ENCODE results near the gene TEX35. TPM values are rescaled to one million over a fixed set of nuclear protein-coding genes. Genes with fewer than 3 reads are reported as not detected.

The TEX35 gene
- total RNA-seq, 2 donors from 2014 or later = not detected

DNA sequence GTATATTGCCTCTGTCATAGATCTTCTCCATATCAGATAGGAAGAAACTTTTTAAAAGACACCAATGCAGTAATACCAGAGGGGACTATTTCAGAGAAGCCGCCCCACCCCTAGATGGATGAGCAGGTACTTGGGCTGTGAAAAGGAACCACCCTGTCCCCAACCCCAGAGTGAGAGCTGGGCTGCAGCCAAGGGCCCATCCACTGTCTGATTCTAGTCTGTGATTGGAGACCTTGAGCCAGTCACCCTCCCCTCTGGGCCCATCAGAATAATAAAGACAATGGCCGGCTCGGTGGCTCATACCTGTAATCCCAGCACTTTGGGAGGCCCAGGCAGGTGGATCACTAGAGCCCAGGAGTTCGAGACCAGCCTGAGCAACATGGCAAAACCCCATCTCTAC is 21.2 kb upstream of the TEX35 start:
- H3K27me3 Mint-ChIP-seq (ENCODE audit: insufficient read depth) = peaks cover 5% of the 10 kb centered on the region
- TF ChIP-seq, protein P1, sequence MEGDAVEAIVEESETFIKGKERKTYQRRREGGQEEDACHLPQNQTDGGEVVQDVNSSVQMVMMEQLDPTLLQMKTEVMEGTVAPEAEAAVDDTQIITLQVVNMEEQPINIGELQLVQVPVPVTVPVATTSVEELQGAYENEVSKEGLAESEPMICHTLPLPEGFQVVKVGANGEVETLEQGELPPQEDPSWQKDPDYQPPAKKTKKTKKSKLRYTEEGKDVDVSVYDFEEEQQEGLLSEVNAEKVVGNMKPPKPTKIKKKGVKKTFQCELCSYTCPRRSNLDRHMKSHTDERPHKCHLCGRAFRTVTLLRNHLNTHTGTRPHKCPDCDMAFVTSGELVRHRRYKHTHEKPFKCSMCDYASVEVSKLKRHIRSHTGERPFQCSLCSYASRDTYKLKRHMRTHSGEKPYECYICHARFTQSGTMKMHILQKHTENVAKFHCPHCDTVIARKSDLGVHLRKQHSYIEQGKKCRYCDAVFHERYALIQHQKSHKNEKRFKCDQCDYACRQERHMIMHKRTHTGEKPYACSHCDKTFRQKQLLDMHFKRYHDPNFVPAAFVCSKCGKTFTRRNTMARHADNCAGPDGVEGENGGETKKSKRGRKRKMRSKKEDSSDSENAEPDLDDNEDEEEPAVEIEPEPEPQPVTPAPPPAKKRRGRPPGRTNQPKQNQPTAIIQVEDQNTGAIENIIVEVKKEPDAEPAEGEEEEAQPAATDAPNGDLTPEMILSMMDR (conservative IDR thresholded peaks at IDR 0.05) = no peak
- 95 to 100% methylated on average over 3 to 4 of the region's 4 CpGs for WGBS, 2 experiments (ENCODE audit: insufficient coverage in 1 of 2, insufficient read length in 1 of 2)
- Histone ChIP-seq H3K36me3 (ENCODE audit: control insufficient read depth, insufficient read depth, low read length) (no peaks in the 10 kb centered on the region), H3K4me3 (ENCODE audit: low read length) (no peak overlapping the region), H3K27ac (ENCODE audit: low read depth, low read length) (no peak overlapping the region), H3K9ac (ENCODE audit: extremely low read depth, low read length, poor library complexity, severe bottlenecking) (no peak overlapping the region), H3K4me1 (ENCODE audit: control insufficient read depth, insufficient read depth, low read length) (peaks cover 3% of the 10 kb centered on the region), H3K27me3 (ENCODE audit: control insufficient read depth, insufficient read depth, low read length, poor library complexity, severe bottlenecking) (no peaks in the 10 kb centered on the region), H3K9me3 (ENCODE audit: control insufficient read depth, low read length) (no peaks in the 10 kb centered on the region)
- H3K27ac Mint-ChIP-seq = no peak overlapping the region
- no peaks in the 10 kb centered on the region for H3K9me3 Mint-ChIP-seq
- DNase-seq = no peak
- H3K4me1 Mint-ChIP-seq = peaks cover 14% of the 10 kb centered on the region
- H3K4me3 Mint-ChIP-seq = no peak overlapping the region
- no peaks in the 10 kb centered on the region for H3K36me3 Mint-ChIP-seq (ENCODE audit: low read depth)

- H3K27ac ChIP-seq (ENCODE audit: low read depth, low read length) = no peak overlapping the region
- no peak overlapping the region for H3K4me3 Mint-ChIP-seq
- H3K36me3 Mint-ChIP-seq (ENCODE audit: low read depth) = no peaks in the 10 kb centered on the region
- 92 to 95% methylated on average over 8 to 11 of the region's 11 CpGs for WGBS, 2 experiments (ENCODE audit: insufficient coverage in 1 of 2, insufficient read length in 1 of 2)
- peaks cover 5% of the 10 kb centered on the region for H3K27me3 Mint-ChIP-seq (ENCODE audit: insufficient read depth)
- DNase-seq = peak; percentile 38
- H3K27ac Mint-ChIP-seq = no peak overlapping the region
- no peak overlapping the region for H3K4me3 ChIP-seq (ENCODE audit: low read length)
- H3K9ac ChIP-seq (ENCODE audit: extremely low read depth, low read length, poor library complexity, severe bottlenecking) = no peak overlapping the region
- TF ChIP-seq, protein P1 (conservative IDR thresholded peaks at IDR 0.05) = no peak
- no peaks in the 10 kb centered on the region for H3K36me3 ChIP-seq (ENCODE audit: control insufficient read depth, insufficient read depth, low read length)
- H3K9me3 ChIP-seq (ENCODE audit: control insufficient read depth, low read length) = no peaks in the 10 kb centered on the region
- H3K4me1 Mint-ChIP-seq = peaks cover 20% of the 10 kb centered on the region
- no peaks in the 10 kb centered on the region for H3K9me3 Mint-ChIP-seq
- H3K4me1 ChIP-seq (ENCODE audit: control insufficient read depth, insufficient read depth, low read length) = peaks cover 4% of the 10 kb centered on the region
- H3K27me3 ChIP-seq (ENCODE audit: control insufficient read depth, insufficient read depth, low read length, poor library complexity, severe bottlenecking) = no peaks in the 10 kb centered on the region
Observed at GRCh38 chr1:178492341-178492740, 20.6 kb upstream of the TEX35 start.

- H3K4me3 ChIP-seq (ENCODE audit: low read length) = no peak overlapping the region
- peaks cover 5% of the 10 kb centered on the region for H3K27me3 Mint-ChIP-seq (ENCODE audit: insufficient read depth)
- H3K9me3 ChIP-seq (ENCODE audit: control insufficient read depth, low read length) = no peaks in the 10 kb centered on the region
- no peak overlapping the region for H3K27ac ChIP-seq (ENCODE audit: low read depth, low read length)
- no peaks in the 10 kb centered on the region for H3K27me3 ChIP-seq (ENCODE audit: control insufficient read depth, insufficient read depth, low read length, poor library complexity, severe bottlenecking)
- H3K27ac Mint-ChIP-seq = no peak overlapping the region
- TF ChIP-seq, protein P1 (conservative IDR thresholded peaks at IDR 0.05) = no peak
- peaks cover 26% of the 10 kb centered on the region for H3K4me1 Mint-ChIP-seq
- peaks cover 4% of the 10 kb centered on the region for H3K4me1 ChIP-seq (ENCODE audit: control insufficient read depth, insufficient read depth, low read length)
- peak; percentile 23 for DNase-seq
- H3K9me3 Mint-ChIP-seq = no peaks in the 10 kb centered on the region
- no peak overlapping the region for H3K4me3 Mint-ChIP-seq
- H3K36me3 Mint-ChIP-seq (ENCODE audit: low read depth) = no peaks in the 10 kb centered on the region
- no peak overlapping the region for H3K9ac ChIP-seq (ENCODE audit: extremely low read depth, low read length, poor library complexity, severe bottlenecking)
- no peaks in the 10 kb centered on the region for H3K36me3 ChIP-seq (ENCODE audit: control insufficient read depth, insufficient read depth, low read length)
- 95 to 100% methylated on average over 10 to 16 of the region's 16 CpGs for WGBS, 2 experiments (ENCODE audit: insufficient coverage in 1 of 2, insufficient read length in 1 of 2)
Observed at GRCh38 chr1:178493301-178493741, 19.6 kb upstream of the TEX35 start.
